SJSA1 (cell line): Measurements from ENCODE around the gene PCDHGA1. TPM values are rescaled to one million over a fixed set of nuclear protein-coding genes. Genes with fewer than 3 reads are reported as not detected.

Experiments
- DNase-seq, 2 experiments: peaks; one replicate each; pipeline ENCODE4 v3.0.0-alpha.2; 2015 to 2020; ENCODE audit warnings: low spot score in 2 of 2, low read depth in 1 of 2
- H3K27ac ChIP-seq: fragments of 250-450 bp; sonication (Bioruptor Pico); 2 replicates; pipeline ENCODE4 v1.5.1; 2020; ENCODE audit warnings: mild to moderate bottlenecking, moderate library complexity
- H3K27me3 ChIP-seq: fragments of 250-450 bp; sonication (Bioruptor Pico); replicated peaks from 2 replicates; pipeline ENCODE4 v1.5.1; 2020; ENCODE audit warnings: mild to moderate bottlenecking, moderate library complexity
- H3K36me3 ChIP-seq: fragments of 250-450 bp; sonication (Bioruptor Pico); 2 replicates; pipeline ENCODE4 v1.5.1; 2020; ENCODE audit warnings: mild to moderate bottlenecking
- H3K4me1 ChIP-seq: fragments of 250-450 bp; sonication (Bioruptor Pico); replicated peaks from 2 replicates; pipeline ENCODE4 v1.6.1; 2021; ENCODE audit warnings: mild to moderate bottlenecking
- H3K4me3 ChIP-seq: fragments of 250-450 bp; sonication (Bioruptor Pico); 2 replicates; pipeline ENCODE4 v1.5.1; 2020; ENCODE audit warnings: mild to moderate bottlenecking
- H3K9me3 ChIP-seq: fragments of 250-450 bp; sonication (Bioruptor Pico); replicated peaks from 2 replicates; pipeline ENCODE4 v1.5.1; 2020; ENCODE audit warnings: mild to moderate bottlenecking
- total RNA-seq: library from RNA; depleted of rRNA; stranded (reverse); fragments of >200 nt; shearing (Covaris generic); gene quantifications from 2 replicates; pipeline ENCODE4 v1.2.3, GENCODE V29; 2014

The PCDHGA1 gene
- total RNA-seq, 1 experiment from 2014 or later: 2.2 TPM

DNA sequence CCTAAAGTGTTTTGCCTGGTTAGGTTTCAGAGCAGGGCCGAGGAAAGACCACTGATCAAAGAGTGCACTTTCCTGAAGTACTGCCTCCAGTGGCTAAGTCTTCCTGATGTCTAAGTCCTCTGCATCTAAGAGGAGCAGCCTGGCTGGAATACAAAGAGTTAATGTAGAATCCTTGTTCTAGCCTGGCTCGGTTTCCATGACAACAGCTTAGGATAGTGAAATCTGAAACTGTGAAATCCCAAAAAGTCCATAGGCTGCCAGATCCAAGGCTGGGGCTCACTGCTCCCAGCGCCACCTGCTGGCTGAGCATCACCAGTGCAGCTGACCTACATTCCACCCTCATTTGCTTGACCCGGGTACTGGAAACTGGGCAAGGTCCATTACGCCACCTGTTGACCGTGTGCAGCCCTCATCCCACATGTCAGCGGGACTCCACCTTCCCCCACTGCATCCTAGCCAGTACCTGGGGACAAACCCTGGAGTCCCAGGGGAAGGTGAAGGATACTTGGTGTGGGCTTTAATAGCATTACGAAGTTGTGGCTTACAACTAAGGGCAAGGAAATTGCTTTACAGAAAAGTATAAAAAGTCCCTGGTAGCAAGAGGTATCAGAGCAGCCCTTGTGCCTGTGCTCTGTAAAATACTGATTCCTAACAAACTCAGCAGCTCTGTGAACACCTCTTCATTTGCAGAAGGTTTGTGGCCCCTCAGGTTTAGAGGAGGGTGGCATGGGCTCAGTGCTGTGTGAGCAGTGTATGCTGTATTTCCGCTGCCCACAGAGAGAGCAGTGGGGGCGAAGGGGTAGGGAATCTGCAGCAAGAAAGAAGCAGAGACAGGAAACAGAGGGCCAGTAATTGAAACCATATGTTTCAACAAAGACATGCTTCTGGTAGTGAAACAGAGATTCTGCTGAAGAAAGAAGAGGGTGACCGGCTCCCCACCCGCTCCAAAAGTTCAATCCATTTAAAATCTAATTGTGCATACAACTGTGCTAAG, 194.6 kb downstream of the PCDHGA1 start:
- no peaks in the 10 kb centered on the region for H3K27me3 ChIP-seq
- H3K4me3 ChIP-seq: no peak overlapping the region
- H3K4me1 ChIP-seq: peaks cover 51% of the 10 kb centered on the region
- peak overlapping the region; percentile 48 for H3K27ac ChIP-seq
- peak; percentile 93 to 96 for DNase-seq
- H3K36me3 ChIP-seq: peaks cover 59% of the 10 kb centered on the region
- no peaks in the 10 kb centered on the region for H3K9me3 ChIP-seq

DNA sequence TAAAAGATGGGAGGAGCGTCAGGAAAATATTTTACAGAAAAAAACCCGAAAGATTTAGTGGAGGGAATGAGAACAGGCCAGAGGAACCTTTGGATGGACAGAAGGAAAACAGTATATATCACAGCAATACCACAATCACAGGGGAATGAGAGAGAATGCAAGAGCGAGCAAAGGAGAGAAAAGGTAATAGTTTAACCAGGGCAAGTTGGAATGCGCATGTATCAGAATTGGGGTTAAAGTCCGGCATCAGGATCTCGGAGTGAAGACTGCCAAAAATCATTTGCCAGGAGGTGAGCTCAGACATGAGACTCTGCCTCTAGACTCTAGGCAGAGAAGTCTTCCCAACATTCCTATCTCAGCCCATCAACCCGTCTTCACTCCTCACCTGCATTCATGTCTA, 195.3 kb downstream of the PCDHGA1 start:
- no peak overlapping the region for H3K4me3 ChIP-seq
- no peaks in the 10 kb centered on the region for H3K9me3 ChIP-seq
- peak overlapping the region; percentile 48 for H3K27ac ChIP-seq
- H3K27me3 ChIP-seq: no peaks in the 10 kb centered on the region
- H3K36me3 ChIP-seq: peaks cover 56% of the 10 kb centered on the region
- DNase-seq: no peak
- H3K4me1 ChIP-seq: peaks cover 44% of the 10 kb centered on the region

- Histone ChIP-seq H3K27me3 (no peaks in the 10 kb centered on the region), H3K9me3 (no peaks in the 10 kb centered on the region), H3K4me3 (no peak overlapping the region), H3K36me3 (peaks cover 56% of the 10 kb centered on the region), H3K27ac (no peak overlapping the region), H3K4me1 (peaks cover 29% of the 10 kb centered on the region)
- no peak for DNase-seq
These were observed 197.1 kb downstream of the PCDHGA1 start for GRCh38 chr5:141527426-141527825.

- Histone ChIP-seq H3K4me1 (peaks cover 20% of the 10 kb centered on the region), H3K27ac (no peak overlapping the region), H3K9me3 (no peaks in the 10 kb centered on the region), H3K4me3 (no peak overlapping the region), H3K36me3 (peaks cover 55% of the 10 kb centered on the region), H3K27me3 (no peaks in the 10 kb centered on the region)
- no peak for DNase-seq
These were observed 198.1 kb downstream of the PCDHGA1 start for GRCh38 chr5:141528291-141528984.

DNA sequence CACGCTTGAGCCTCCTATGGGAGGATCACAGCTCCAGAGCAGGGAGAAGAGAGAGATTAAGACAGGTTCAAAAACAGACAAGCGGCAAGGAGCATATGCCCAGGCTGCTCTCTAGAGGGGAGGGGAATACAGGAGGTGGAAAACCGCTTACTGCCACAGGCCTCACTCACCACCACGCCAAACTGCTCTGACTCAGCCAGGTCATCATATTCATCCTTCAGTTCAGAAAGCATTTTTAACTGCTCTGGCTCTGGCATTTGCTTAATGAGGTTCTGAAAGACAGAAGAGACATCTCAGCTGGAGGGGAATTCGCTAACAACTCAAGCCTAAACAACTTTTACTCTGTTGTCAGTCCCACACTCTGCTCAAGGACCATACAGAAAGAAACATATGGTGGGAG, 198.7 kb downstream of the PCDHGA1 start:
- no peak for DNase-seq
- no peaks in the 10 kb centered on the region for H3K27me3 ChIP-seq
- H3K9me3 ChIP-seq: no peaks in the 10 kb centered on the region
- H3K4me3 ChIP-seq: no peak overlapping the region
- H3K4me1 ChIP-seq: peaks cover 20% of the 10 kb centered on the region
- H3K36me3 ChIP-seq: peaks cover 55% of the 10 kb centered on the region
- no peak overlapping the region for H3K27ac ChIP-seq

- Histone ChIP-seq H3K9me3 (no peaks in the 10 kb centered on the region), H3K36me3 (peaks cover 58% of the 10 kb centered on the region), H3K27ac (no peak overlapping the region), H3K4me3 (no peak overlapping the region), H3K27me3 (no peaks in the 10 kb centered on the region), H3K4me1 (peaks cover 11% of the 10 kb centered on the region)
- no peak for DNase-seq
These were observed 199.6 kb downstream of the PCDHGA1 start for GRCh38 chr5:141529873-141530272.

DNA sequence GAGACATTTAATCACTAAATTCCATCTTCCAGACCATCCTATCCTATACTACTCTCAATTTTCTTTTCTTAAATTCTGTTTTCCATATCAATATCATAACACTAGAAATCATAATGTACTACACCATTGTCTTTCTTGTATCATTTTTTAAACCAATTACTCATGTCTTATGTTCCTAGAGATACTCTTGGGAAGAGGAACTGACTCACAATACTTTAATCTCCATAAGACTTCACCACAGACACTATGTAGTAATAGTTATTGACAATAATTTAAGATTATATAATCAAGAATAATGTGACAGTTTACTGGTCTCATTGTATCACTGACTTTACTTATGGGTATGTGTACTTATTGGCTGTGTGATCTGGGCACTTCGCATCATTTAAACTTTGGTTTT, 202.4 kb downstream of the PCDHGA1 start:
- Histone ChIP-seq H3K36me3 (peaks cover 45% of the 10 kb centered on the region), H3K27ac (no peak overlapping the region), H3K27me3 (no peaks in the 10 kb centered on the region), H3K9me3 (no peaks in the 10 kb centered on the region), H3K4me1 (no peaks in the 10 kb centered on the region), H3K4me3 (no peak overlapping the region)
- no peak for DNase-seq

GRCh38 chr5:141533897-141534296, 203.6 kb downstream of the PCDHGA1 start:
- peaks cover 33% of the 10 kb centered on the region for H3K36me3 ChIP-seq

DNA sequence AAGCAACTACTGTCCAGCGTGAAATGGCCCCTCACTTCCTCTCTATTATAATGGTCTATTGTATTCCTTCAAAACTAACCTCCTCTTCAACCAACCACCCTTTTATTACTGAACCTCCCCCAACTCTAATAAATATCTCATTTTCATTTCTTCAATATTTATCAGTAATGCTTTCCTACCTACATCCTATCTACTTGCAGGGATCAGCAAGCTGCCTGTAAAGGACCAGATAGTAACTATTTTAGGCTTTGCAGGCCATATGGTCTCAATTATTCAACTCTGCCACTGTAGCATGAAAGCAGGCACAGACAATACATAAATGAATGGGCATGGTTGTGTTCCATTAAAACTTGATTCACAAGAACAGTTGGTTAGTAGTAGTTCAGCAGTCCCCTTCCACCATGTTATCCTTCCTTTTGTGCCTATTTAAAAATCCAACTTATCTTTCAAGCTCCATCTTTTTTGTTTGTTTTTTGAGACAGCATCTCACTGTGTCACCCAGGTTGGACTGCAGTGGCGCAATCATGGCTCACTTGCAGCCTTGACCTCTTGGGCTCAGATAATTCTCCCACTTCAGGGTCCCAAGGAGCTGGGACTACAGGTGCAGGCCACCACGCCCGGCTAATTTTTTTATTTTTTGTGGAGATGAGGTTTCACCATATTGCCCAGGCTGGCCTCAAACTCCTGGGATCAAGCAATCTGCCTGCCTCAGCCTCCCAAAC, 204.3 kb downstream of the PCDHGA1 start:
- DNase-seq: no peak
- no peak overlapping the region for H3K27ac ChIP-seq

More at GRCh38 chr5:141533897-141534296, 203.6 kb downstream of the PCDHGA1 start:
- Histone ChIP-seq H3K27me3 (no peaks in the 10 kb centered on the region), H3K27ac (no peak overlapping the region), H3K4me1 (no peaks in the 10 kb centered on the region), H3K9me3 (no peaks in the 10 kb centered on the region), H3K4me3 (no peak overlapping the region)
- DNase-seq: no peak

GRCh38 chr5:141543053-141543452, 212.7 kb downstream of the PCDHGA1 start:
- H3K36me3 ChIP-seq: peaks cover 28% of the 10 kb centered on the region
- no peak overlapping the region for H3K27ac ChIP-seq
- no peak overlapping the region for H3K4me3 ChIP-seq
- DNase-seq: no peak
- peaks cover 5% of the 10 kb centered on the region; the same call in 1 of the 2 replicates for H3K9me3 ChIP-seq
- no peaks in the 10 kb centered on the region for H3K4me1 ChIP-seq
- H3K27me3 ChIP-seq: no peaks in the 10 kb centered on the region

More for the DNA sequence above, 204.3 kb downstream of the PCDHGA1 start:
- Histone ChIP-seq H3K4me1 (no peaks in the 10 kb centered on the region), H3K27me3 (no peaks in the 10 kb centered on the region), H3K4me3 (no peak overlapping the region), H3K36me3 (peaks cover 29% of the 10 kb centered on the region), H3K9me3 (no peaks in the 10 kb centered on the region)

DNA sequence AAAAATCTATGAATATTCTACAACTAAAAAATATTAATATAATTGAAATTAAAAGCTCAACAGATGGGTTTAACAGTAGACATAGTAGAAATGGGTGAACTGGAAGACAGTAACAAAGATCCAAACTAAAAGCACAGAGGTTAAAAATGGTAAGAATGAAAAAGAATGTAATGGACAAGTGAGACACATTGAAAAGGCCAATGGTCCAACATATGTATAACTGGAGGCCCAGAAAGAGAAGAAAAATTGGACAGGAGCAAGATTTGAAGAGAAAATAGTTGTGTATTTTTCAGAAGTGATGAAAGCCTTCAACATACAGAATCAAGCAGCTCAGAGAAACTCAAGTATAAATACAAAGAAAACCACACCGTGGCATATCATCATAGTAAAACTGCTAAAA, 217.2 kb downstream of the PCDHGA1 start:
- peaks cover 5% of the 10 kb centered on the region; the same call in 1 of the 2 replicates for H3K9me3 ChIP-seq
- no peak overlapping the region for H3K27ac ChIP-seq
- DNase-seq: no peak
- H3K36me3 ChIP-seq: peaks cover 27% of the 10 kb centered on the region
- no peaks in the 10 kb centered on the region for H3K27me3 ChIP-seq
- H3K4me1 ChIP-seq: no peaks in the 10 kb centered on the region
- no peak overlapping the region for H3K4me3 ChIP-seq

- no peak for DNase-seq
- Histone ChIP-seq H3K4me3 (no peak overlapping the region), H3K9me3 (peaks cover 5% of the 10 kb centered on the region; the same call in 1 of the 2 replicates), H3K4me1 (no peaks in the 10 kb centered on the region), H3K27me3 (no peaks in the 10 kb centered on the region), H3K36me3 (peaks cover 27% of the 10 kb centered on the region), H3K27ac (no peak overlapping the region)
These were observed 217.6 kb downstream of the PCDHGA1 start for GRCh38 chr5:141547921-141548320.

DNA sequence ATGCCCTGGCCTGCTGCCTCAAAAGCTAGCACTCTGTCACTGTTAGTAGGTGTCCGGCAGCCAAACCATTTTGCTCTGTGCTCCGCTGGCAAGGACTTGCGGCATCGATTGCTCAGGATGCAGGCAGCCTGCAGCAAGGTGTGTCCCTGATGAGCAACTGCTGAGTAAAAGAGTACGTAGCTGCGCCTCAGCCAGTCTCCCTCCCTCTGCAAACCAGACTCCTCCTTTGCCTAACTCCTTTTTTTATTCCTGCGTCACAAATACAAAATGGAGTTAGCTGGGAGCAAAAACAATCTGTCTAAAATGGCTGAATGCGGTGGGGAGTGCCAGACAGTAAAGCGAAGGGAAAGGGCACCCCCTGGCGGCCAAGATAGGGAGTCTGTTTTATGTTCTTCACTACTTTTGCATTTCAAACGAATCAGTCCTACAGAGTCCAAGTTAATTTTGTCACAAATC, 227.4 kb downstream of the PCDHGA1 start:
- H3K4me1 ChIP-seq: peaks cover 17% of the 10 kb centered on the region
- peak overlapping the region; percentile 49 for H3K27ac ChIP-seq
- no peak overlapping the region for H3K4me3 ChIP-seq
- peak; percentile 89 to 91 for DNase-seq
- peaks cover 39% of the 10 kb centered on the region for H3K36me3 ChIP-seq
- no peaks in the 10 kb centered on the region for H3K27me3 ChIP-seq
- H3K9me3 ChIP-seq: no peaks in the 10 kb centered on the region
